HG03135 (cell line): Measurements from ENCODE around the gene ALOX15B.

ENCODE experiments used
- ATAC-seq: cut with Tn5 transposase; IDR thresholded peaks from one replicate; pipeline ENCODE4 v1.9.1; 2021; ENCODE audit warnings: mild to moderate bottlenecking, moderate library complexity; ENCODE audit not compliant: unreplicated experiment

The ALOX15B gene, protein sequence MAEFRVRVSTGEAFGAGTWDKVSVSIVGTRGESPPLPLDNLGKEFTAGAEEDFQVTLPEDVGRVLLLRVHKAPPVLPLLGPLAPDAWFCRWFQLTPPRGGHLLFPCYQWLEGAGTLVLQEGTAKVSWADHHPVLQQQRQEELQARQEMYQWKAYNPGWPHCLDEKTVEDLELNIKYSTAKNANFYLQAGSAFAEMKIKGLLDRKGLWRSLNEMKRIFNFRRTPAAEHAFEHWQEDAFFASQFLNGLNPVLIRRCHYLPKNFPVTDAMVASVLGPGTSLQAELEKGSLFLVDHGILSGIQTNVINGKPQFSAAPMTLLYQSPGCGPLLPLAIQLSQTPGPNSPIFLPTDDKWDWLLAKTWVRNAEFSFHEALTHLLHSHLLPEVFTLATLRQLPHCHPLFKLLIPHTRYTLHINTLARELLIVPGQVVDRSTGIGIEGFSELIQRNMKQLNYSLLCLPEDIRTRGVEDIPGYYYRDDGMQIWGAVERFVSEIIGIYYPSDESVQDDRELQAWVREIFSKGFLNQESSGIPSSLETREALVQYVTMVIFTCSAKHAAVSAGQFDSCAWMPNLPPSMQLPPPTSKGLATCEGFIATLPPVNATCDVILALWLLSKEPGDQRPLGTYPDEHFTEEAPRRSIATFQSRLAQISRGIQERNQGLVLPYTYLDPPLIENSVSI

DNA sequence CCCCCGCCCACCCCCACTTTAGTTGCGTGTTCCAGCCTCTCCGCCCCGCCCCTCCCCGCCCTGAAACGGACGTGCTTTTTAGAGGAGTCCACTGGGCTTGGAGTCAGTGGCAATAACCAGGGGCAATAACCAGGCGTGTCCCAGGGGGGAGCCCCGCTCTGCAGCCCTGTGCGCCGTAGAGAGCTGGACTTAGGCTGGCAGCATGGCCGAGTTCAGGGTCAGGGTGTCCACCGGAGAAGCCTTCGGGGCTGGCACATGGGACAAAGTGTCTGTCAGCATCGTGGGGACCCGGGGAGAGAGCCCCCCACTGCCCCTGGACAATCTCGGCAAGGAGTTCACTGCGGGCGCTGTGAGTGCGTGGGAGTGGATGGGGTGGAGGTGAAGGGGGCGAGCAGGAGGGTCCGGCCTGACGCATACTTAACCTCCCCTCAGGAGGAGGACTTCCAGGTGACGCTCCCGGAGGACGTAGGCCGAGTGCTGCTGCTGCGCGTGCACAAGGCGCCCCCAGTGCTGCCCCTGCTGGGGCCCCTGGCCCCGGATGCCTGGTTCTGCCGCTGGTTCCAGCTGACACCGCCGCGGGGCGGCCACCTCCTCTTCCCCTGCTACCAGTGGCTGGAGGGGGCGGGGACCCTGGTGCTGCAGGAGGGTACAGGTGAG, at the start of gene ALOX15B:
TSS of gene ALOX15B (plus strand) at position 106 of the 657 bp plus-strand sequence. CDS start at position 203, 97 bp downstream.
- no peak for ATAC-seq

DNA sequence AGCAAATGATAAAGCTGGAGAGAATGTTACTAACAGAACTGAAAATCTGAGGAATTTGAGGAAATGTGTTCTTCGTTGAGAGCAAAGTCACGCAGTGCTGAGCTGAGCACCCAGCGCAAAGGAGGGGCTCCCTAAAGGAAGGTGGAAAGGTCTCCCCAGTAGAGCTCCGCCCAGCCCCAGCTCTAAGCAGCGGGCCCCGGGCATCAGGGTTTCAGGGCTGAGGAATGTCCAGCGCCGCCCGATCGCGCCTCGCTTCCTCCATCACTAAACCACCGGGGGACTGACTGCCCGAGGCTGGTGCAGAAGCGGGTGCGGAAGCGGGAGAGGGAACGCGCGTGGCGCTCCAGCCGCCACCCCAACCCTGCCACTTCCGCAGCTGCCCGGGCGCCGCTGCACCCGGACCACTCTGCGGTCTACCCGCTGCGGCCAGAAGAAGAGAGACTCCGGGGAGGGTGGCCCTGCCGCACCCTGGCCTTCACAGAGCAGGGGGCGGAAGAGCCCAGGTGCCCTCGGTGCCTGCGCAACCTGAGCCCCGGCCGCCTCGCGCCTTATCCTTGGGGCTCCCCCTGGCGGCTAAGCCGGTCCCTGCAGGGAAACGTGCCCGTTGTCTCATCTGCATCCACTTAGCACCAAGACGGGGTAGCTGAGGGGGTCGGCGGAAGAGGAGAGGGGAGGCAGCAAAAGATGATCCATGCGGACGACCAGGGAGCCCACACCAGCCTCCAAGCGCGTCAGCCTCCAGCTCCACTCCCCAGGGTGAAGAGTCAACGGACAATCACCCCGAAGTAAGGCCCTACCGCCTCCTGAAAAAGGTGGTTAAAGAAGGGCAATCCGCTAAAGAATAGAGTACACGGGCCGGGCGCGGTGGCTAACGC, 48.8 kb upstream of the ALOX15B start:
- ATAC-seq = peak; percentile 81

DNA sequence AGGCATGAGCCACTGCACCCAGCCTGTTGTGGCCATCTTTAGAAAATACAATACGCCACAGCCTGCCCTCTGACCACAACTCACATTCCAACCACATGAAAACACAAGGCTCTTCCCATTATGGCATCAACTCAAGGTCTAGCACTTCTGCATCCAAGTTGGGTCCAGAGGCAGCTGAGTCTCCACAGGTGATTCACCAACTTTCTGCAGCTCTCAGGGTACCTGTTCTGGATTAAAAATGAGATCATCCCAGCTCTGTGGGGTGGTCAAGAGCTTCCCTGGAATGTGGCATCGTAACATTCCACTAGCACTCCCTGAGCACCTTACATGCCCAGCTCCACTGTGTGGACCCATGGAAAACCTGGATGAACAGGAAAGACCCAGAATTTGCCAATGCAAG, 46.3 kb upstream of the ALOX15B start:
- no peak for ATAC-seq

DNA sequence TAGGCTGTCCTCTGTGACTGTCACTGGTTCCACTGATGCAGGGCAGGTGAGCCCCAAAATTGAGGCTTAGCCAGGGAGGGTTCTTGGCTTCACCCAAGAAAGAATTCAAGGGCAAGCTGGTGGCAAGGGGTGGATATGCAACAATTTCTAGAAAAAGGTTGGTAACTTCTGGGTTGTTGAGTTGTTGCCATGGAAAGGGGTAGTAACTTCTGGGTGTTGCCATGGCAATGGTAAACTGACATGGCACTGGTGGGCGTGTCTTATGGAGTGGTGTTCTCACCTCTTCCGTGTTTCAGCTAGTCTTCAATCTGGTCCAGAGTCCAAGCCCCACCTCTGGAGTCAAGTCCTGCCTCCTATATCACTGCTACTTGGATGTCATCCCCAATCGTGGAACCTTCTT, 45.9 kb upstream of the ALOX15B start:
- no peak for ATAC-seq

DNA sequence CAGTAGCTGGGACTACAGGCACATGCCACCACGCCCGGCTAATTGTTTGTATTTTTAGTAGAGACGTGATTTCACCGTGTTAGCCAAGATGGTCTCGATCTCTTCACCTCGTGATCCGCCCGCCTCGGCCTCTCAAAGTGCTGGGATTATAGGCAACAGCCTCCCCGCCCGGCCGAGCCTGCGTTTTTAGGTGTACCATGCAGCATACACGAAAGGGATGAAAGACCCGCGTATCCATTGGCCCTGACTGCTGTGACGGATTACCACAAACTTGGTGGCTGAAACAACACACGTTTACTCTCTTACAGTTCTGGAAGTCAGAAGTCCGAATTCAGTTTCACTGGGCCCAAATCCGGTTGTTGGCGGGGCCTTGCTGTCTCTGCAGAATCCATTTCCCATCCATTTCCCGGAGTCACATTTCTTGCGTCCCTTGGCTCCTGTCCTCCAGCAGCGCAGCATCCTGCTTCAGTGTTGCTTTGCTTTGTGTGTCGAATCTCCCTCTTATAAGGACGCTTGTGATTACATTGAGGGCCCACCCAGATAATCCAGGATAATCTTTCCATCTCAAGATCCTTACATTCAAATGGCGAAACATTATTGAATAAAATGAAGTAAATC, 44.8 kb upstream of the ALOX15B start:
- no peak for ATAC-seq

DNA sequence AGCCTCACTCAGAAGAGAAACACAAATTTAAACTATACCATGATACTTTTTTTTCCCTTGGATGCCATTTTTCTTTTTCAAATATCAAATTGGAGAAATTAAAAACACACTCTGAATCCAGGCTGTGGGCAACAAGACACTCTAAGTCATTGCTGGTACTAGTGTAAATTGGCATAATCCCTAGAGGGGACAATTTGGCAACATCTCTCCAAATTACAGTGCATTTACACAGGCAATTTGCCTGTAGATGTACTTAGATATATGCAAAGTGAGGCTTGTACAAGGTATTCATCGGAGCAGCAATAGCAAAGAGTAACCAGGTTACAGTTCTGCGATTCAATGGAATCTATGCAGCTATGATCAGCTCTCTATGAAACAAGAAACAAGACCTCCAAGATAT, 43.1 kb upstream of the ALOX15B start:
- ATAC-seq = no peak

DNA sequence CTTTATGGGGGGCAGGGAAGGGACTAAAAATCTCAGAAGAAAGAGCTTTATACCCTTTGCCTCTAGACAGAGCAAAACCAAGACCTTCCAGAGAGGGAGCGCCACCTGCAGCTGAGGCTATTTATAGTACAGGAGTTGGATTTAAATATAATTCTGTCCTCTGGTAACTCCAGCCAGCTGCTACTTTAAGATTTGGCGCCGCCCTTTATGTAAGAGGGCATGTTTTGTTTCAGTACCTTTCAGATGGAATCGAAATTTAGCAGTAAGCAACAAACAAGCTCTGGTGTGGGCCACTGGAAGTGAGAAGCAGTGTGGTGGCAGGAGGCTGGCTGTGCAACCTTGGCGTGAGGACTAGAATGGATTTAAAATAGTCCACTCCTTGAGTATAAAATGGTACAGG, 41.7 kb upstream of the ALOX15B start:
- no peak for ATAC-seq

DNA sequence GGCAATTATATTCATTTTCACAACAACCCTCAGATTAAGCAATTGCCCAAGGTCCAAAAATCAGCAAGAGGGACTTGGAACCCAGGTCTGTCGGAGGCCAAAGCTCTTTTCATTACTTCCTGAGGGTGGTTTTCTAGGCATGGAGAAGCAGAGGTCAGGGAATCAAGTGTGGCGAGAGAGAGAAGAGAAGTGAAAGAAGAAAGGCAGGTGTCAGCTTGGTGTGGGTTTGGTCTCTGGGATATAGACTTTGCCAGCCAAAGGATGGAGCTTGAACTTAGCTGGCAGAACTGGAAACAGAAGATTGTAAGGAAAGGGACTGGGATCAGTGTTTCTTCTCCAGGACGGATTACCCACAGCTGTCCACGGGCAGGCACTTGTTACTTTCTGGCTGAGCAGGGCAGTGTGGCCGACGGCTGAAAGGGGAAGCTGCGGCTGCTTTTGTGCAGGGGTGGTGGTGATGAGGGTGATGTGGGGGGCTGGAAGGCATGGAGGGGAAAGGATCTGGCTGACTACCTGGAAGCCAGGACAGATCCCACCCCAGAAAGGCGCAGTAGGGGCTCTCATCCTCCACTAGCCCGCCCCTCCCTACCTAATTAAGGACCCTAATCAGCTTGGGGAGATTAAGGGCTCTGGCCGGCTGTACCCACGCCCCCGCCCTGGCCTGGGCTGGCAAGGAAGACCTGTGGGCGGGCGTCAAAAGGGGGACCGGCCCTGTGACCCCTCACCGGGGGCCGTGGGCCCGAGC, 36.7 kb upstream of the ALOX15B start, which contains the start of gene GUCY2D:
TSS of gene GUCY2D (plus strand) at position 640 of the 745 bp plus-strand sequence. CDS start 433 bp downstream, outside the sequence.
- no peak for ATAC-seq

DNA sequence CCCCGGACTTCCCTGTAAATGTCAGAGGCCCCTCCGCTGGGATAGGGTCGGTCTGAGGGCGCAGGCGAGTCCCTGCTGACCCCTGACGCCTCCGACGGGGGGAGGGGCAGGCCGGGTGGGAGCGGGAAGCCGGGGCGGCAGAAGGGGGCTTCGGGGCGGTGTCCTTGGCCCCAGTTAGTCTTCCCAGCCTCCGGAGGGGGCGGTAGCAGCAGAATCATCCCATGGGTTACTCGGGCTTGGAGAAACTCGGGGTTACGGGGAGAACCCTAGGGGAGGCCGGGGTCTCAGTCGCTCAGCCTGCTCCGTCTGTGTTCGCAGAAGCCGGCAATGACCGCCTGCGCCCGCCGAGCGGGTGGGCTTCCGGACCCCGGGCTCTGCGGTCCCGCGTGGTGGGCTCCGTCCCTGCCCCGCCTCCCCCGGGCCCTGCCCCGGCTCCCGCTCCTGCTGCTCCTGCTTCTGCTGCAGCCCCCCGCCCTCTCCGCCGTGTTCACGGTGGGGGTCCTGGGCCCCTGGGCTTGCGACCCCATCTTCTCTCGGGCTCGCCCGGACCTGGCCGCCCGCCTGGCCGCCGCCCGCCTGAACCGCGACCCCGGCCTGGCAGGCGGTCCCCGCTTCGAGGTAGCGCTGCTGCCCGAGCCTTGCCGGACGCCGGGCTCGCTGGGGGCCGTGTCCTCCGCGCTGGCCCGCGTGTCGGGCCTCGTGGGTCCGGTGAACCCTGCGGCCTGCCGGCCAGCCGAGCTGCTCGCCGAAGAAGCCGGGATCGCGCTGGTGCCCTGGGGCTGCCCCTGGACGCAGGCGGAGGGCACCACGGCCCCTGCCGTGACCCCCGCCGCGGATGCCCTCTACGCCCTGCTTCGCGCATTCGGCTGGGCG, 35.9 kb upstream of the ALOX15B start:
- ATAC-seq = no peak

DNA sequence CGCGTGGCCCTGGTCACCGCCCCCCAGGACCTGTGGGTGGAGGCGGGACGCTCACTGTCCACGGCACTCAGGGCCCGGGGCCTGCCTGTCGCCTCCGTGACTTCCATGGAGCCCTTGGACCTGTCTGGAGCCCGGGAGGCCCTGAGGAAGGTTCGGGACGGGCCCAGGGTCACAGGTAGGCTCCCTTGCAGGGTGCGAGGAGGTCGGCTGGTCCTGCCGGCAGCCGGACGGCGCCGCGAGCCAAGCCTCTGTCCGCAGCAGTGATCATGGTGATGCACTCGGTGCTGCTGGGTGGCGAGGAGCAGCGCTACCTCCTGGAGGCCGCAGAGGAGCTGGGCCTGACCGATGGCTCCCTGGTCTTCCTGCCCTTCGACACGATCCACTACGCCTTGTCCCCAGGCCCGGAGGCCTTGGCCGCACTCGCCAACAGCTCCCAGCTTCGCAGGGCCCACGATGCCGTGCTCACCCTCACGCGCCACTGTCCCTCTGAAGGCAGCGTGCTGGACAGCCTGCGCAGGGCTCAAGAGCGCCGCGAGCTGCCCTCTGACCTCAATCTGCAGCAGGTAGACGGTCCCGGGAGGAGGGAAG, 35.2 kb upstream of the ALOX15B start:
- no peak for ATAC-seq

DNA sequence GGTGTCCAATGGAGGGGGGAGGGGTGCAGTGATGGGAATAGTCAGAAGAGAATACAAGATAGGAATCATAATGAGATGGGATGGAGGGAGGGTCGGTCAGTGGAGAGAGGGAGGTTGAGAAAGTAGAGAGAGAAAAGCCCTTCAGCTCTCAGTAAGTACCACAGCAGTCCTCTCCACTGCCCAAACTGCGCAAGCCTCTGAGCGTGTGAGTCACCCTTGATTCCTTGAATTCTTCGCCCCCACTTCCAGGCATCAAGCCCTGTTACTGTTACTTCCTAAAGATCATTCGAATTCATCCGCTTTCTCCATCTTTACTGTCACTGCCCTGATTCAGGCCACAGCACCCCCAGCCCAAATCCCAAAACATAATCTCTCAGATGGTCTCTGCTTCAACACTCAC, 34.0 kb upstream of the ALOX15B start:
- ATAC-seq = no peak

DNA sequence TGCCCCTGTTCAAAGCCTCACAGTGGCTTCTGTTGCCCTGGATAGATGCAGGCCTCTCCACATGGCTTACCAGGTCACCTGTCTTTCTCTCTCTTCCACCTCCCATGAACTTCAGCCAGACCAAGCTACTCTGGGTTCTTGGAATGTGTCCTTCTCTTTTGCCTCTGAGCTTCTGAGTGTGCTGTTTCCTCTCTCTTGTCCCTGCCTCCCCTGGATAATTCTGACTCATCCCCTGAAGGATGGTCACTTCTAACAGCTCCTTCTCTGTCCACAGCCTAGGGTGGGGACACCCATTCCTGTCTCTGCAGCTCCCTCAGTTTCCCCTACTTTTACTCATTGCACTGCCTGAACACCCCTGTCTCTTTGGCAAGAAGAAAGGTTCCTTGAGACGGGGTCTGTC, 33.5 kb upstream of the ALOX15B start:
- ATAC-seq = no peak

DNA sequence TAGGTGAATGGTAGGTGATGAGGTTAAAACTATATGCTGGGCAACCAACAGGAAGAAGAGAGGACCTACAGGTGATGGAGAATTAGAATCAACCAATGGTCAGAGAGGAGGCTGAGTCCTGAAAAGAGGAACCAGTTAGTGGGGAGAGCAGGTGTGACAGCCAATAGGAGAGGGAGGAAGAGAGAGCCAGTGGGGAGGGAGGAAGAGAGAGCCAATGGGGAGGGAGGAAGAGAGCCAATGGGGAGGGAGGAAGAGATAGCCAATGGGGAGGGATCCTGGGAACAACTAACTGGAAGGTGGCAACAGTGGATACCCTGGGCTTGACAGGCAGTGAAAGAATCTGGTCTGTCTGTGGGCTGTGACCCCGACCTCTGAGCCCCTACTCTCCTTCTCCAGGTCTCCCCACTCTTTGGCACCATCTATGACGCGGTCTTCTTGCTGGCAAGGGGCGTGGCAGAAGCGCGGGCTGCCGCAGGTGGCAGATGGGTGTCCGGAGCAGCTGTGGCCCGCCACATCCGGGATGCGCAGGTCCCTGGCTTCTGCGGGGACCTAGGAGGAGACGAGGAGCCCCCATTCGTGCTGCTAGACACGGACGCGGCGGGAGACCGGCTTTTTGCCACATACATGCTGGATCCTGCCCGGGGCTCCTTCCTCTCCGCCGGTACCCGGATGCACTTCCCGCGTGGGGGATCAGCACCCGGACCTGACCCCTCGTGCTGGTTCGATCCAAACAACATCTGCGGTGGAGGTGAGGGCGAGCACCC, 32.7 kb upstream of the ALOX15B start:
- no peak for ATAC-seq

DNA sequence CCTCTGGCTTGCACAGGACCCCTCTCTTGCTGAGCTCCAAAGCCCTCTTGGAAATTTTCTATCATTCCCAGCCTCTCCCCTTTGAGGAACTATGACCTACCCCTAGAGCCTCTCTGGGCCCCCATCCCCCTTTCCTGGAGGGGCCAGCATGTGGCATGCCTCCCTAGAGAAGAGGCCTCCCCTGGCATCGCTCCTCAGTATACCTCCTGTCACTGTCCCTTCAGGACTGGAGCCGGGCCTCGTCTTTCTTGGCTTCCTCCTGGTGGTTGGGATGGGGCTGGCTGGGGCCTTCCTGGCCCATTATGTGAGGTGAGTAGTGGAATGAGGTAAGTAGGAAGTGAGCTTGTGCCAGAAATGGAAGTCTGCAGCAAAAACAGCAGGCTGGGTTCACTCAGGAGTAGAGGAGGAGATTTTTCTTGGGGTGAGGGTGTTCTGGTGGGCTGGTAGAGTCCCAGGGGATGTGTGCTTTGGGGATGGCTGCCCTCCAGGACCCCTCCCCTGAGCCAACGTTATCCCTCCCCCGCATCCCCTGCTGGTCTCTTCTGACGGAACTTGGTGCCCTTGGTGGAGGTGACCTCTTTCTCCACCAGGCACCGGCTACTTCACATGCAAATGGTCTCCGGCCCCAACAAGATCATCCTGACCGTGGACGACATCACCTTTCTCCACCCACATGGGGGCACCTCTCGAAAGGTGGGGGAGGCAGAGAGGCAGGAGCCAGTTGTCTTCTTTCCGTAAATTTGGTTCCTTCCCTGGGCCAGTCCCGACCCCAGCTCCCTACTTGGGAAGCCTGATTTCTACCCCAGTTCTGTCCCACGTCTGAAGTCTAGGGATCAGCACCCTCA, 31.8 kb upstream of the ALOX15B start:
- ATAC-seq = no peak

DNA sequence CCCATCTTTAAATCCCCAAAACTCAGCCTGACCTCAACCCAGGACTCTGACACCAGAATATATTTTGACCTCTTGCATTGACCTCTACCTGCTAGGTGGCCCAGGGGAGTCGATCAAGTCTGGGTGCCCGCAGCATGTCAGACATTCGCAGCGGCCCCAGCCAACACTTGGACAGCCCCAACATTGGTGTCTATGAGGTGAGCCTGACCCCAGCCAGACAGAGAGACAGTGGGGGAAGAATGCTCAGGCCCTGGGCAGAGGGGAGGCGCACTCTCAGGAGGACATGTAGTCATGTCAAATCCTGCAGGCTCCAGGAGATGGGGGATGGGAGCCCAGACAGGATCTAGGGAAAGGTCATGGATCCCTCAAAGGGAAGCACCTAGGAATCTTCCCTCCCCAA, 31.0 kb upstream of the ALOX15B start:
- no peak for ATAC-seq

DNA sequence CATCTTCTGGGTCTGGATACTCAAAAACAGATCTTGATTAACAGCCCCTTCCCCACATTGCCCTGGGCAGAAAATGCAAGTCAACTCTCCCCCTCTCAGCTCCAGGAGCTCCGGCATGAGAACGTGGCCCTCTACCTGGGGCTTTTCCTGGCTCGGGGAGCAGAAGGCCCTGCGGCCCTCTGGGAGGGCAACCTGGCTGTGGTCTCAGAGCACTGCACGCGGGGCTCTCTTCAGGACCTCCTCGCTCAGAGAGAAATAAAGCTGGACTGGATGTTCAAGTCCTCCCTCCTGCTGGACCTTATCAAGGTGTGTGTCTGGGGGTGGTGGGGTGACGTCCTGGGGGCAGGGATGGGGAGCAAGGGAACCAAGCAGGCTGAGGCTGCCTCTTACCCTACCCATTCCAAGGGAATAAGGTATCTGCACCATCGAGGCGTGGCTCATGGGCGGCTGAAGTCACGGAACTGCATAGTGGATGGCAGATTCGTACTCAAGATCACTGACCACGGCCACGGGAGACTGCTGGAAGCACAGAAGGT, 26.7 kb upstream of the ALOX15B start:
- no peak for ATAC-seq
